KG1 (cell line): ENCODE measurements around the gene DSG2.

Experiments
- DNase-seq: peaks from one replicate; lab custom pipeline; 2025; lab: John Stamatoyannopoulos, UW

DSG2 gene

DNA sequence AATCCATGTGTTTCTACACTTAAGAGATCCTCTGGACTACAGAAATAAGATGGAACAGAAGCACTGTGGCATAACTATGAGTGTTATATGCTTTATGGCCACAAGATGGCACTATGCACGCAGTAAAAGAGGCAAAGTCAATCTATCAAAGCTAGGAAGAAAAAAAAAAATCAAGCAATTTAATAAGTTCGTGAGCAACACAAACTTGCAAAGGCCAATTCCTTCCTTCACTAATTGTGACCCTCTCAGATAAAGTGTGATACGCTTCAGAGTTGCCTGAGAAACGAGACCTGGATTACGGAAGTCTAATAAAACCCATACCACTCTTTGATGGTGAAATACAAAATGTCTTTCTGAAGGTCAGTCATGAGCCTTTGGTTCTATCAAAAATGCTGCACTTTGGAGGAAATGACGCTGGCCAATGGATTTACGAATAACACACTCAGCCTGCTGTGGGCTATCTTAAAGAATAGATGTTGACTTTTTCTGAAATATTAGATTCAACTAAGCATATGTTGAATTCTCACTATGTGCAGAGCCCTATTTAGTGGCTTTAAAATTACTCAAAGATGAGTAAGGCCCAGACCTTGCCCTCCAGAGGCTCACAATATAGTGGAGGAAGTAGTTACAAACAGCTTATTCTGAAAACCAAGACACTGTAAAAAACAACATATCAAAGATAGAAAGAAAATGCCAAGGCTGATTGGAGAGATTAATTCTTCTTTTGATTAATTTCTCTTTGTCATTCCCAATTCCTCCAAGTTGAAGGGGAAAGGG is 58.2 kb downstream of the DSG2 start:
- DNase-seq = peak; percentile 58

- DNase-seq = no peak
Observed at GRCh38 chr18:31557446-31557845, 59.5 kb downstream of the DSG2 start.

GRCh38 chr18:31558567-31558966 is 60.6 kb downstream of the DSG2 start:
- DNase-seq = no peak

DNA sequence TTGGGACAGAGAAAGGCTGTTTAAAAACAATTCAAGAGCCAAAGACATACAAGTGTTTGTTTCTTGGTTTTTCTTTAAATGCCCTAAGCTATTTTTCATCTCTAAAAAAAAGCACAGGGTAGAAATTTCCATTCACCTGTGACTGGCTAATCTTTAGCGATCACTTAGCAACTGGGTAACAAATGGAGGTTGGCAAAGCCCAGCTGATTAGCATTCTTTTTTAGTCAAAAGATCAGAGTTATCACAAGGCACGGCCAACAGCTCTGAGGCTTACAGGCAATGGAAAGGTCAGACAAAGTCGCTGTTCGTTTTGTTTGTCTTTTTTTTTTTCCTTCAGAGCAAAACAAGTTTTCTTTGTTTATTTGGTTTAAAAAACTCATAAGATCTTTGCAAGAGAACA is 64.7 kb downstream of the DSG2 start:
- DNase-seq = no peak

DNA sequence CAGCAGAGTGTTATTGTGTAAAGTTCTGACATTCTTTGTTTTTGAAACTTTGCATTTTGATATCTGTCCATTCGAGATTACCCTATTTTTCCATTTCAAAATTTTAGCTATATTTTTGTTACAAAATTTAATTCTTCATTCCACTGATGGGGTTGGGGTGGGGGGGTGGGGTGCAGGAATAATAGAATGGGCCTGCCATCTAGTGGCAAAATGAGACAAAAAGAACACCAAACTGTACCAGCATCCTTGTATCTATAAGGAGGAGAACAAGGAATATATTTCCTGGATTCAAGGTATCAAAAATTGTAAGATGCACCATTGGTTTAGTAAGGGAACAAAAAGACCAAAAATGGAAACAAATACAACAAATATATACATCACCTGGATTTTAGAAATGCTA is 65.8 kb downstream of the DSG2 start:
- DNase-seq = no peak

GRCh38 chr18:31565345-31565744 is 67.4 kb downstream of the DSG2 start:
- no peak for DNase-seq

DNA sequence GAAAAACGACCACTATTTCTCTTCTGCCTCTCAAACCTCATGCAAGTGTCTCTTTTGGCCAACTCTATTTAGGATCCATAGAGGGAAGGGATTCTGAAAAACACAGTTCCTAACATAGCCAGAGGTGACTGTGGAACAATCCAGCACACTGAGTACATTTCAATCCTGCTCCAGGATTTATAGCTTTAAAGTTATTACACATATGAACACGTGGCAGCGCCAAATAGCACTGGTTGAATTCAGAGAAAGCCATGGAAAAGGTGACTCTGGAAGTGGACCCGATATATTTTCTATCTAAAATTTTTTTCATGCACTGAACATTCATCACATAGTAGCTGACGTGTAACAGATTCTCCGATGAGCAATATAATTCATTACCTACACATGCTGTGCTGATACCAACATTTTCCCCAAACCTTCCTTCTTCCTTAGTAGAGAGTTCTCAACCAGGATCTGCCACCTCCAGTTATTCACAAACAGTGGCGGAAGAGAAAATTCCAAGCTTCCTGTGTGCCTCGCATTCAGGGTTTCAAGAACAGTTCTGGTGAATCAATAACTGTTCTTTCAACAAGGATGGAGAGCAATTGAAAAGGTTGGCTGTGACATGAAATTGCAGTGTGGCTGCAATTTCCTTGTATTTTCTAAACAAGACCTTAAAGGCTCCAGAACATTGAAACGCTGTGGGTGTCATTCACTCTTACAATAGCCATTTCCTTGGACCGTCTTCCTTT is 68.0 kb downstream of the DSG2 start:
- no peak for DNase-seq

DNA sequence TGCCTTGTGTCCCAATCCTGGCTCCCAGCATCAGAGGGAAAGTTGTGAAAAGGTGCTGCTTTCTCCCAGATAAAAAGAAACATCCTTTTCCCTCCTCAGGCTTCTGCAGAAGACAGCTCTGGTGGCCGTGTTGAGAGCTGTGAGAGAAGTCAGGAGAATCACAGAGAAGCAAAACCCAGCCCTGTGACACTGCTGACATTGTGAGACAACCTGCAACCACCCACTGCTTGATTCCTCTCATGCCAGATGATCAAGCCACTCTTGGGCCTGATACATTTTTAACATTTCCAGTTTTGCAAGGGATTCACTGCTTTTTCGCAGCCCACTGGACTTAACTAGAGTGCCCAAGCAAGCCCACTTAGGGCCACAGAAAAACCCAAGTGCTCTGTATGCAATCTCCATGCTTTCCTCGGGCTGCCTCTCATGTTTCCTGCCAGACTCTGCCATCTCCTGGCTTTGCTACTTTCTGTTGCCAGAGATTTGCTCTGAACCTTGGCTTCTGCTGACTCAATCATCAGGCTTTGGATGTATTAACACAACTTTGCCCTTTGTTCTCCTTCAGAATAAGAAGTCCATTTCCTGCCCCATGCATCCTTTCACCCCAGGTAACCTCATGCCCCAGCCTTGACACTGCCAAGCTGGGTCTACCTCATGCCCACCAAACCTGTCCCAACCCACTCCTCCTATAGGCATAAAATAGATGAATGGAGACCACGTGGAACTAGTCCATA is 68.8 kb downstream of the DSG2 start:
- DNase-seq = no peak

- DNase-seq = no peak
Observed at GRCh38 chr18:31572368-31572767, 74.4 kb downstream of the DSG2 start.

- DNase-seq = no peak
Observed at GRCh38 chr18:31573051-31573450, 75.1 kb downstream of the DSG2 start.

DNA sequence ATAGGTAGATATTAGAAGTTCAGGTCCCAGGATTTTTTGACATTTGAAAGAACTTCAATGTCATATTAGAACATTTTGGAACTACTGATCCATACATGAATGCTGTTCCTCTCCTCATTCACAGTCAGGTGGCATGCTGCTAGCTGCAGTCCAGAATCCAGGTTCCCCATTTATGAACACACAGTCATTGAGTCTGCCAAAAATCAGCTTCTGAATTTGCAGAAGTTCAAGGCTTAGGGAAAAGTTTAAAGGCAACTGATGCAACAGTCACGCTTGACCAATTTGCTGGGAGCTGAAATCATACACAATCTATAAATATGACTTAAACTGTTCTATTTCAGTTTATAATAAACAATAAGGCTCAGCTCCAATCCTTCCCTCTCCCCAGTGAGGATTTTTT is 76.4 kb downstream of the DSG2 start:
- no peak for DNase-seq

GRCh38 chr18:31575515-31576257 is 77.7 kb downstream of the DSG2 start:
- no peak for DNase-seq

DNA sequence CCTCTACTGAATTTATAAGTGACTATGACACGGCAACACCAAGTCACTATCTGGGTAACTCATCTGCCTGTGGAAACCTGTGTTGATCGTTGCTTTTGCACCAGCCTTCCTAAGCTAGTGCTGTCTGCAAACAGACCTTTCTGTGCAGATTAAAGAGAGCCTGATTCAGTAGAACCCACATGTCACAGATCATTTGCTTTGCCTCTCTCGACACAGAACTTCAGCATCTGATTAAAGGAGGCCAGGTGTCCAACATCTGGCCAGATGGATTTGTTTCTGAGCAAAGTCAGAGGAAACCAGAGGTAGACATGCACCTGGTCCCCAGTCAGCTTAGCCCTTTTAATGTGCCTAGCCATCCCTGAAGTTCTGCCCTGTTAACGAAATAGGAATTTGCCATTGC is 78.7 kb downstream of the DSG2 start:
- no peak for DNase-seq

DNA sequence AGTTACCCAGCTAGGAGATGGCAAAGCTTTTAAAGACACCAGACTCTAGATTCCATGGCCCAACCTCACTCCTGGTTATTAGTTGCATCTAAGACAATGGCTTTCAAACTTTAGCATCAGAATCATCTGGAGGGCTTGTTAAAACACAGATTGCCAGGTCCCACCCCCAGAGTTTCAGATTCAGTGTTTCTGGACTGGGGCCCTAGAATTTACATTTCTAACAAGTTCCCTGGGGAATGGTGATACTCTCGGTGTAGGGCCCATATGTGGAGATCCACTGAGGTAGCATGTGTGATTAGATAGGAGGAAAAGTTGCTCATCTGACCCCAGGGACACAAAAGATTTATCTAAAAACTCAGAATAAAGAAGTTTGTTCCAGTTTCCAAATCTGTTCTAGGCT is 79.2 kb downstream of the DSG2 start:
- no peak for DNase-seq

GRCh38 chr18:31578126-31578525 is 80.1 kb downstream of the DSG2 start:
- DNase-seq = no peak

- DNase-seq = no peak
Observed at GRCh38 chr18:31579375-31579774, 81.4 kb downstream of the DSG2 start.

GRCh38 chr18:31581498-31582197 is 83.7 kb downstream of the DSG2 start:
- DNase-seq = no peak

GRCh38 chr18:31583185-31583854 is 85.3 kb downstream of the DSG2 start:
- DNase-seq = no peak

DNA sequence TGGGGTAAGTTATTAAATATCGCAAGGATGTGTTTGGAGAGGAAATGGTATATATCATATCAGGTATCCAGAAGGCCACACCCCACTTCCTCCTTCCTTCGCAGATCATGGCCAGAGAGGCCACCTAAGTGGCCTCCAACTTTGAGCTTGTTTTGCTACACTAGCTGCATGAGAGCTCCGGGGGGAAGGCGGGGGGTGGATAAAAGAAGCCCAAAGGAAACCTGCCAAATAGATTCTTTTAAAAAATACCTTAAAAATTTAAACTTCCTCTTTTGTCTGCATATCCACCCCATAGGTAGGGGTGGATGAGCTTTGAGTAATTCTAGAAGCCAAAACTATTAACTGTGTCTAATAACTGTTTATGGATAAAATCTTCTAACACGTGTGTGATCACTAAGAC is 88.0 kb downstream of the DSG2 start:
- no peak for DNase-seq

GRCh38 chr18:31586616-31587015 is 88.6 kb downstream of the DSG2 start:
- DNase-seq = no peak

DNA sequence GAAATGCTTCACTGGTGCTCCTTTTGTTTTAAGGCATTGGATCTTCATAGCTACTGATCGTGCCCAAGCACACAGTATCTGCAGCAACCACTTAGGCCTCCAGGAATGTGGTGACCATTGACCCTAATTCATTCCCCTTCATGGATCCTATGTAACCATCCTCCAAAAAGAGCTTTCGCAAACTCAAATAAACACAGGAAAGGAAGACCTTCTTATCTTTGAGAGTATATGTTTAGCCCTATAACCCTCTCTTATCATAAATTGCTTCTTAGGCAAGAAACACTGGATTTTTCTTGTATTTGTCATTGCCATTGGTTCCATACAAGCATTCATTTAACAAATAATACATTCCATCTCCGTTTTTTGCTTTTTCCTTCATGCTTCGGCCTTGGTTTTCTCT is 89.6 kb downstream of the DSG2 start:
- no peak for DNase-seq
